IMR-90 (cell line): ENCODE data around the gene TCFL5. TPM values are rescaled to one million over a fixed set of nuclear protein-coding genes. Genes with fewer than 3 reads are reported as not detected.

Source experiments
- ATAC-seq: fragments of 200-7000 bp; cut with Tn5 transposase; 2 replicates; pipeline ENCODE4 v1.9.1; 2020; ENCODE audit warnings: low read depth, mild to moderate bottlenecking, moderate library complexity
- BruUV-seq: library from RNA; stranded (reverse); fragments of 400-500 nt; replicated peaks from 2 replicates; lab custom pipeline; 2021; lab: Mats Ljungman, UMichigan
- CTCF ChIA-PET: fragments of 300-600 bp; formaldehyde crosslinking; extraction: SDS; loops from one replicate; lab custom pipeline; 2021; ENCODE audit warnings: antibody characterized with exemption; lab: Yijun Ruan, JAX
- POLR2A ChIA-PET: fragments of 300-600 bp; sonication (Branson Sonifier 250); formaldehyde crosslinking; loops from one replicate; lab custom pipeline; 2022; ENCODE audit warnings: antibody characterized with exemption; ENCODE audit not compliant: unreplicated experiment; lab: Charles Lee
- DNase-seq: peaks from one replicate; pipeline ENCODE4 v3.0.0; 2013
- H2AFZ ChIP-seq: replicated peaks from 2 replicates; pipeline ENCODE3; 2013; ENCODE audit warnings: low read length, mild to moderate bottlenecking; ENCODE audit not compliant: poor library complexity
- H2AK5ac ChIP-seq: 2 replicates; pipeline ENCODE4 v1.6.1; 2013; ENCODE audit warnings: low read depth, low read length, inconsistent platforms
- H2AK9ac ChIP-seq: replicated peaks from 2 replicates; pipeline ENCODE3; 2013; ENCODE audit warnings: mild to moderate bottlenecking, low read depth, low read length, moderate library complexity; ENCODE audit not compliant: poor library complexity
- H2BK120ac ChIP-seq: 2 replicates; pipeline ENCODE4 v1.6.1; 2013; ENCODE audit warnings: low read depth, low read length, inconsistent platforms
- H2BK15ac ChIP-seq: 3 replicates; pipeline ENCODE4 v1.6.1; 2013; ENCODE audit warnings: low read depth, low read length, inconsistent platforms
- H2BK20ac ChIP-seq: 2 replicates; pipeline ENCODE4 v1.6.1; 2013; ENCODE audit warnings: low read depth, mild to moderate bottlenecking, inconsistent platforms, low read length, moderate library complexity
- H2BK5ac ChIP-seq: 2 replicates; pipeline ENCODE4 v1.6.1; 2013; ENCODE audit warnings: mild to moderate bottlenecking, low read depth, low read length, inconsistent platforms; ENCODE audit not compliant: poor library complexity, severe bottlenecking
- H3K14ac ChIP-seq: replicated peaks from 2 replicates; pipeline ENCODE4 v1.6.1; 2013; ENCODE audit warnings: low read depth, low read length, inconsistent platforms
- H3K18ac ChIP-seq: 2 replicates; pipeline ENCODE4 v1.6.1; 2013; ENCODE audit warnings: low read depth, low read length, control low read depth
- H3K23ac ChIP-seq: 2 replicates; pipeline ENCODE4 v1.6.1; 2013; ENCODE audit warnings: low read depth, low read length, inconsistent platforms
- H3K27ac ChIP-seq: 2 replicates; pipeline ENCODE4 v1.5.1; 2013; ENCODE audit warnings: mild to moderate bottlenecking, control low read depth, low read length; ENCODE audit not compliant: insufficient read depth
- H3K27me3 ChIP-seq: 2 replicates; pipeline ENCODE4 v1.6.1; 2013; ENCODE audit warnings: low read length; ENCODE audit not compliant: control insufficient read depth, insufficient read depth
- H3K36me3 ChIP-seq: 2 replicates; pipeline ENCODE4 v1.6.1; 2013; ENCODE audit warnings: low read length, mixed read lengths; ENCODE audit not compliant: control insufficient read depth, insufficient read depth
- H3K4ac ChIP-seq: 2 replicates; pipeline ENCODE4 v1.6.1; 2013; ENCODE audit warnings: low read depth, low read length, inconsistent platforms
- H3K4me1 ChIP-seq: 2 replicates; pipeline ENCODE4 v1.6.1; 2013; ENCODE audit warnings: low read length, mixed read lengths; ENCODE audit not compliant: control insufficient read depth, insufficient read depth
- H3K4me2 ChIP-seq: 2 replicates; pipeline ENCODE4 v1.6.1; 2013; ENCODE audit warnings: low read depth, mild to moderate bottlenecking, control low read depth, low read length, moderate library complexity
- H3K4me3 ChIP-seq: 2 replicates; pipeline ENCODE4 v1.5.1; 2013; ENCODE audit warnings: low read depth, mild to moderate bottlenecking, control low read depth, low read length, moderate library complexity; ENCODE audit not compliant: insufficient read depth
- H3K56ac ChIP-seq: 2 replicates; pipeline ENCODE4 v1.6.1; 2013; ENCODE audit warnings: low read length, inconsistent platforms; ENCODE audit not compliant: insufficient read depth; ENCODE audit errors: extremely low read depth
- H3K79me1 ChIP-seq, 2 experiments: 2 replicates each; pipeline ENCODE4 v1.6.1; 2013; ENCODE audit warnings: low read length in 2 of 2, inconsistent platforms in 1 of 2, low read depth in 1 of 2
- H3K9ac ChIP-seq: 2 replicates; pipeline ENCODE4 v1.6.1; 2013; ENCODE audit warnings: low read depth, low read length, control low read depth
- H3K9me1 ChIP-seq: 2 replicates; pipeline ENCODE4 v1.6.1; 2013; ENCODE audit warnings: low read length, inconsistent platforms; ENCODE audit not compliant: insufficient read depth
- H3K9me3 ChIP-seq: 2 replicates; pipeline ENCODE4 v1.6.1; 2013; ENCODE audit warnings: low read length; ENCODE audit not compliant: control insufficient read depth, insufficient read depth
- H4K20me1 ChIP-seq: 2 replicates; pipeline ENCODE4 v1.6.1; 2013; ENCODE audit warnings: low read length, inconsistent platforms; ENCODE audit not compliant: insufficient read depth
- H4K5ac ChIP-seq: 2 replicates; pipeline ENCODE4 v1.6.1; 2013; ENCODE audit warnings: mild to moderate bottlenecking, low read depth, low read length, control low read depth
- H4K8ac ChIP-seq, 2 experiments: 2 replicates each; pipeline ENCODE4 v1.6.1; 2013; ENCODE audit warnings: low read depth in 2 of 2, low read length in 2 of 2, control low read depth in 1 of 2, inconsistent platforms in 1 of 2
- H4K91ac ChIP-seq: 2 replicates; pipeline ENCODE4 v1.6.1; 2013; ENCODE audit warnings: low read depth, low read length, inconsistent platforms; ENCODE audit not compliant: insufficient read depth
- BHLHE40 ChIP-seq: fragments of 150-350 bp; IDR thresholded peaks from 2 replicates; pipeline ENCODE4 v1.6.1; 2016; ENCODE audit warnings: mild to moderate bottlenecking, low read depth, low read length
- CEBPB ChIP-seq: IDR thresholded peaks from 2 replicates; pipeline ENCODE4 v1.6.1; 2012; ENCODE audit warnings: low read depth, low read length, improper control_type of control experiment
- CHD1 ChIP-seq: IDR thresholded peaks from 2 replicates; pipeline ENCODE4 v1.6.1; 2012; ENCODE audit warnings: low read depth, low read length, improper control_type of control experiment
- FOS ChIP-seq: fragments of 150-350 bp; IDR thresholded peaks from 2 replicates; pipeline ENCODE4 v1.6.1; 2016; ENCODE audit warnings: low read depth, low read length
- MAFK ChIP-seq: IDR thresholded peaks from 2 replicates; pipeline ENCODE4 v1.6.1; 2012; ENCODE audit warnings: low read depth, low read length, improper control_type of control experiment
- MAZ ChIP-seq: IDR thresholded peaks from 2 replicates; pipeline ENCODE4 v1.6.1; 2012; ENCODE audit warnings: low read depth, mild to moderate bottlenecking, low read length, improper control_type of control experiment, moderate library complexity, borderline replicate concordance
- MXI1 ChIP-seq: IDR thresholded peaks from 2 replicates; pipeline ENCODE4 v1.6.1; 2012; ENCODE audit warnings: low read depth, mild to moderate bottlenecking, low read length, moderate library complexity, borderline replicate concordance
- NFE2L2 ChIP-seq: fragments of 150-350 bp; IDR thresholded peaks from 2 replicates; pipeline ENCODE4 v1.6.1; 2016; ENCODE audit warnings: low read depth, mild to moderate bottlenecking, low read length
- POLR2A ChIP-seq: IDR thresholded peaks from 2 replicates; pipeline ENCODE4 v1.6.1; 2012; ENCODE audit warnings: mild to moderate bottlenecking, low read depth, low read length
- RAD21 ChIP-seq: IDR thresholded peaks from 2 replicates; pipeline ENCODE4 v1.6.1; 2012; ENCODE audit warnings: low read length, improper control_type of control experiment
- RCOR1 ChIP-seq: IDR thresholded peaks from 2 replicates; pipeline ENCODE4 v1.6.1; 2012; ENCODE audit warnings: mild to moderate bottlenecking, low read length, improper control_type of control experiment; ENCODE audit not compliant: insufficient replicate concordance
- RFX5 ChIP-seq: IDR thresholded peaks from 2 replicates; pipeline ENCODE4 v1.8.0; 2012; ENCODE audit warnings: low read depth, mild to moderate bottlenecking, low read length, moderate library complexity
- WGBS, 2 experiments: methylation state at CpG; one replicate each; pipeline versions ENCODE4 v1.1.5 to v1.1.7; 2013; ENCODE audit warnings: missing lambda C conversion rate in 2 of 2; ENCODE audit not compliant: insufficient read length in 1 of 2; ENCODE audit errors: extremely low coverage in 2 of 2; 5-methylcytosine and 5-hydroxymethylcytosine counted together
- dilution Hi-C: fragments of 300-500 bp; cut with HindIII; formaldehyde crosslinking; loops from one replicate; pipeline ENCODE4 v1.14.3; 2018; ENCODE audit warnings: low sequenced_read_pairs; ENCODE audit not compliant: unreplicated experiment
- in situ Hi-C: fragments of 300-500 bp; cut with MboI; formaldehyde crosslinking; loops from 3 replicates; pipeline ENCODE4 v1.14.3; 2019; ENCODE audit warnings: low sequenced_read_pairs, inconsistent platforms, mixed read lengths
- intact Hi-C: fragments of 100-400 bp; cut with micrococcal nuclease; formaldehyde crosslinking; loops from 2 replicates; pipeline ENCODE4 v1.10.0; 2022
- polyA plus RNA-seq, 3 experiments: library from polyadenylated mRNA; depleted of rRNA; stranded (reverse); fragments of >200 nt; gene quantifications; 2 replicates each; pipeline ENCODE4 v1.2.3, GENCODE V29; 2012; ENCODE audit warnings: low replicate concordance in 1 of 3
- total RNA-seq: library from RNA; depleted of rRNA; stranded (reverse); fragments of >200 nt; gene quantifications from 2 replicates; pipeline ENCODE4 v1.2.3, GENCODE V29; 2012
- TF ChIP-seq, protein P1 (sequence below): conservative IDR thresholded peaks from 2 replicates; pipeline ENCODE4 v1.5.1; 2012; ENCODE audit warnings: mild to moderate bottlenecking, low read depth, low read length, improper control_type of control experiment
- TF ChIP-seq, protein P2 (sequence below): fragments of 150-350 bp; IDR thresholded peaks from 2 replicates; pipeline ENCODE4 v1.6.1; 2017; ENCODE audit warnings: mild to moderate bottlenecking, antibody characterized with exemption, low read length, low read depth
- TF ChIP-seq, protein P3 (sequence below): fragments of 150-350 bp; IDR thresholded peaks from 2 replicates; pipeline ENCODE4 v1.6.1; 2016; ENCODE audit warnings: low read depth, mild to moderate bottlenecking, low read length, moderate library complexity, borderline replicate concordance

The TCFL5 gene
- total and polyA plus RNA-seq, 2 of the 4 experiments (the other 2 are of a cell fraction): 6.0 to 8.2 TPM

DNA sequence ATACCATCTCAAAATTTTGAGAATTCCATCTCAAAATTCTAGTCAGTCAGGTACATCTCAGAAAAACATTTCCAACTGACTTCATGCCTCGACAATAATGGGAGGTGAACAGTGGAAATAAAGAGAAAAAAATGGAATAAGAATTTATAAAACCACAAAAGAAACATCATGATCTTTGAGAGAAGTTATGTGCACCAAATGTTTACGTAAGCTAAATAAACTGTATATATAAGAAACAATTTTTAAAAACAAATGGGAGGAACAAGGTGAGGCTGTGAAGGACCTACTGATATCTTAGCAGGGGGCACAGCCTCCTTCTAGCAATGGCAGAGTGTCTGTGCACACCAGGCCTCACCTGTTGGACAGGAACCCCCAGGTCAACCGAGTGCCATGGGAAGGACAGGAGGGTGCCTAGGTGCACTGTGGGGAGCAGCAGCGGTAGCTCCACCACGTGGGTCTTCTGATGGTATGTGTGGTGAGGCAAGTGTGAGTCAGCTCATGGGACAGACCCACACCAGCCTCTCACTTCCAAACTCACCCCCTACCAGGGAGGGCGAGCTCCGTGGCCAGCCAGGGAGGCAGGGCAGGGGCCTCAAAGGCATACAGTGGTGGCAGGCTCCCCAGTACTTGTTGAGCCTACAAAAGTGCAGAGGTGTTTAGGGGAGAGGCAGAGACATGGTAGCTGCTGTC, 41.4 kb upstream of the TCFL5 start:
- H3K23ac ChIP-seq: no peak overlapping the region
- H3K56ac ChIP-seq: no peak overlapping the region
- peak overlapping the region; percentile 15; the same call in 1 of the 2 replicates for H3K4ac ChIP-seq
- dilution Hi-C loops (no loop called here), intact Hi-C loops (no loop called here), in situ Hi-C loops (no loop called here)
- no TSS peak for BruUV-seq
- H2AK5ac ChIP-seq: no peak overlapping the region
- DNase-seq (peak; percentile 83), ATAC-seq (peak; percentile 72)
- peaks cover 63% of the 10 kb centered on the region for H4K20me1 ChIP-seq
- H3K9me1 ChIP-seq: peaks cover 15% of the 10 kb centered on the region
- no peak overlapping the region for H4K8ac ChIP-seq
- no peak overlapping the region for H3K18ac ChIP-seq
- no peak overlapping the region for H2AFZ ChIP-seq
- H3K4me1 ChIP-seq: peaks cover 31% of the 10 kb centered on the region
- ChIA-PET CTCF (no interaction called here), POLR2A (interaction anchor here (0.6 kb wide), 1 partner anchor 50 kb away, joined by 3 read pairs; no protein-coding TSS in a partner anchor)
- no peak overlapping the region for H3K9ac ChIP-seq
- no peak overlapping the region for H2AK9ac ChIP-seq
- no peaks in the 10 kb centered on the region for H3K9me3 ChIP-seq
- no peak overlapping the region for H4K5ac ChIP-seq
- peak overlapping the region; percentile 32 for H3K4me2 ChIP-seq
- peak overlapping the region; percentile 61 for H2BK5ac ChIP-seq
- H3K27me3 ChIP-seq: no peaks in the 10 kb centered on the region
- WGBS, 2 experiments: no CpG with 5 or more reads among the region's 7 CpGs
- no peak overlapping the region for H2BK15ac ChIP-seq
- H3K79me1 ChIP-seq: peaks cover 25 to 88% of the 10 kb centered on the region in 2 experiments
- H3K14ac ChIP-seq: no peak overlapping the region
- no peak overlapping the region for H3K4me3 ChIP-seq
- no peak overlapping the region for H2BK20ac ChIP-seq
- no peak overlapping the region for H2BK120ac ChIP-seq
- H4K91ac ChIP-seq: no peak overlapping the region
- H3K36me3 ChIP-seq: peaks cover 49% of the 10 kb centered on the region
- H3K27ac ChIP-seq: peak overlapping the region; percentile 35; the same call in 1 of the 2 replicates
- TF ChIP-seq, protein P1, sequence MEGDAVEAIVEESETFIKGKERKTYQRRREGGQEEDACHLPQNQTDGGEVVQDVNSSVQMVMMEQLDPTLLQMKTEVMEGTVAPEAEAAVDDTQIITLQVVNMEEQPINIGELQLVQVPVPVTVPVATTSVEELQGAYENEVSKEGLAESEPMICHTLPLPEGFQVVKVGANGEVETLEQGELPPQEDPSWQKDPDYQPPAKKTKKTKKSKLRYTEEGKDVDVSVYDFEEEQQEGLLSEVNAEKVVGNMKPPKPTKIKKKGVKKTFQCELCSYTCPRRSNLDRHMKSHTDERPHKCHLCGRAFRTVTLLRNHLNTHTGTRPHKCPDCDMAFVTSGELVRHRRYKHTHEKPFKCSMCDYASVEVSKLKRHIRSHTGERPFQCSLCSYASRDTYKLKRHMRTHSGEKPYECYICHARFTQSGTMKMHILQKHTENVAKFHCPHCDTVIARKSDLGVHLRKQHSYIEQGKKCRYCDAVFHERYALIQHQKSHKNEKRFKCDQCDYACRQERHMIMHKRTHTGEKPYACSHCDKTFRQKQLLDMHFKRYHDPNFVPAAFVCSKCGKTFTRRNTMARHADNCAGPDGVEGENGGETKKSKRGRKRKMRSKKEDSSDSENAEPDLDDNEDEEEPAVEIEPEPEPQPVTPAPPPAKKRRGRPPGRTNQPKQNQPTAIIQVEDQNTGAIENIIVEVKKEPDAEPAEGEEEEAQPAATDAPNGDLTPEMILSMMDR: no peak
- TF ChIP-seq RAD21: no peak
- TF ChIP-seq RCOR1: no peak
- TF ChIP-seq FOS: peak; percentile 59
- no peak for TF ChIP-seq MAFK
- TF ChIP-seq NFE2L2: no peak
- TF ChIP-seq CHD1: no peak
- TF ChIP-seq, protein P2, sequence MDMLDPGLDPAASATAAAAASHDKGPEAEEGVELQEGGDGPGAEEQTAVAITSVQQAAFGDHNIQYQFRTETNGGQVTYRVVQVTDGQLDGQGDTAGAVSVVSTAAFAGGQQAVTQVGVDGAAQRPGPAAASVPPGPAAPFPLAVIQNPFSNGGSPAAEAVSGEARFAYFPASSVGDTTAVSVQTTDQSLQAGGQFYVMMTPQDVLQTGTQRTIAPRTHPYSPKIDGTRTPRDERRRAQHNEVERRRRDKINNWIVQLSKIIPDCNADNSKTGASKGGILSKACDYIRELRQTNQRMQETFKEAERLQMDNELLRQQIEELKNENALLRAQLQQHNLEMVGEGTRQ: peak; percentile 87
- TF ChIP-seq, protein P3, sequence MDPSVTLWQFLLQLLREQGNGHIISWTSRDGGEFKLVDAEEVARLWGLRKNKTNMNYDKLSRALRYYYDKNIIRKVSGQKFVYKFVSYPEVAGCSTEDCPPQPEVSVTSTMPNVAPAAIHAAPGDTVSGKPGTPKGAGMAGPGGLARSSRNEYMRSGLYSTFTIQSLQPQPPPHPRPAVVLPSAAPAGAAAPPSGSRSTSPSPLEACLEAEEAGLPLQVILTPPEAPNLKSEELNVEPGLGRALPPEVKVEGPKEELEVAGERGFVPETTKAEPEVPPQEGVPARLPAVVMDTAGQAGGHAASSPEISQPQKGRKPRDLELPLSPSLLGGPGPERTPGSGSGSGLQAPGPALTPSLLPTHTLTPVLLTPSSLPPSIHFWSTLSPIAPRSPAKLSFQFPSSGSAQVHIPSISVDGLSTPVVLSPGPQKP: no peak
- peak; percentile 73 for TF ChIP-seq MXI1
- no peak for TF ChIP-seq RFX5
- peak; percentile 49; the same call in 1 of the 2 replicates for TF ChIP-seq MAZ
- TF ChIP-seq CEBPB: peak; percentile 76
- no peak for TF ChIP-seq POLR2A
- TF ChIP-seq BHLHE40: peak; percentile 7; the same call in 1 of the 2 replicates
